Activated naive CD4-positive, alpha-beta T cell treated with anti-CD3 and anti-CD28 coated beads for 36 hours (primary cell): ENCODE results near the gene UBE2I. TPM values are rescaled to one million over a fixed set of nuclear protein-coding genes. Genes with fewer than 3 reads are reported as not detected.

Experiments
- CTCF ChIA-PET: fragments of 350-600 bp; sonication (Branson Sonifier 250); formaldehyde crosslinking; loops from one replicate; lab custom pipeline; 2021; ENCODE audit warnings: antibody characterized with exemption; lab: Charles Lee
- DNase-seq: peaks from one replicate; pipeline ENCODE4 v3.0.0-alpha.2; 2020
- H3K27ac Mint-ChIP-seq: one replicate; pipeline ENCODE4 v1.8.0; 2021; ENCODE audit warnings: mild to moderate bottlenecking, mixed read lengths
- H3K27me3 Mint-ChIP-seq: one replicate; pipeline ENCODE4 v1.8.0; 2021; ENCODE audit warnings: low read depth, mixed read lengths
- H3K36me3 Mint-ChIP-seq: one replicate; pipeline ENCODE4 v1.8.0; 2021; ENCODE audit warnings: low read depth, mixed read lengths
- H3K4me1 Mint-ChIP-seq: one replicate; pipeline ENCODE4 v1.8.0; 2021; ENCODE audit warnings: low read depth, mixed read lengths
- H3K4me3 Mint-ChIP-seq: one replicate; pipeline ENCODE4 v1.8.0; 2021; ENCODE audit warnings: mild to moderate bottlenecking, moderate library complexity, mixed read lengths
- H3K9me3 Mint-ChIP-seq: one replicate; pipeline ENCODE4 v1.8.0; 2021; ENCODE audit warnings: mixed read lengths
- intact Hi-C: fragments of 100-400 bp; cut with micrococcal nuclease; formaldehyde crosslinking; loops from one replicate; pipeline ENCODE4 v1.15.1; 2023
- total RNA-seq, 2 experiments: library from RNA; stranded (reverse); gene quantifications; one replicate each; pipeline ENCODE4 v1.2.3, GENCODE V29; 2021

Gene UBE2I
- total RNA-seq, 2 experiments from 2014 or later: 273 to 297 TPM

- CTCF ChIA-PET: interaction anchor here (1.3 kb wide), 1 partner anchor 11 kb away, joined by 4 read pairs; no protein-coding TSS in a partner anchor
- Mint-ChIP-seq H3K4me3 (no peak overlapping the region), H3K27me3 (no peaks in the 10 kb centered on the region), H3K36me3 (peaks cover 44% of the 10 kb centered on the region), H3K9me3 (no peaks in the 10 kb centered on the region), H3K4me1 (peaks cover 31% of the 10 kb centered on the region), H3K27ac (no peak overlapping the region)
- DNase-seq: no peak
- intact Hi-C loops: loop anchor here (5.0 kb wide), 1 partner anchor 845 kb away; the partner anchor contains the start of gene TRAF7
These were observed 3.0 kb downstream of the UBE2I start for GRCh38 chr16:1312467-1312816.

- peaks cover 48% of the 10 kb centered on the region for H3K36me3 Mint-ChIP-seq
- H3K27ac Mint-ChIP-seq: no peak overlapping the region
- peak overlapping the region; percentile 32 for H3K4me3 Mint-ChIP-seq
- H3K27me3 Mint-ChIP-seq: no peaks in the 10 kb centered on the region
- peaks cover 31% of the 10 kb centered on the region for H3K4me1 Mint-ChIP-seq
- DNase-seq: no peak
- CTCF ChIA-PET: interaction anchor here (0.9 to 1.3 kb wide), 2 partner anchors 12 to 17 kb away, joined by 3 to 4 read pairs; no protein-coding TSS in a partner anchor
- H3K9me3 Mint-ChIP-seq: no peaks in the 10 kb centered on the region
- intact Hi-C loops: loop anchor here (5.0 kb wide), 1 partner anchor 844 kb away; the partner anchor contains the start of gene TRAF7
These were observed 3.5 kb downstream of the UBE2I start for GRCh38 chr16:1312903-1313302.

GRCh38 chr16:1313721-1314369, 4.4 kb downstream of the UBE2I start:
- CTCF ChIA-PET: interaction anchor here (1.3 kb wide), 1 partner anchor 13 kb away, joined by 4 read pairs; no protein-coding TSS in a partner anchor
- H3K27me3 Mint-ChIP-seq: no peaks in the 10 kb centered on the region
- peaks cover 56% of the 10 kb centered on the region for H3K36me3 Mint-ChIP-seq
- intact Hi-C loops: loop anchor here (5.0 kb wide), 1 partner anchor 843 kb away; the partner anchor contains the start of gene TRAF7
- H3K27ac Mint-ChIP-seq: no peak overlapping the region
- H3K9me3 Mint-ChIP-seq: no peaks in the 10 kb centered on the region
- peaks cover 27% of the 10 kb centered on the region for H3K4me1 Mint-ChIP-seq
- no peak for DNase-seq
- no peak overlapping the region for H3K4me3 Mint-ChIP-seq

GRCh38 chr16:1314399-1315068, 5.1 kb downstream of the UBE2I start:
- Mint-ChIP-seq H3K4me1 (peaks cover 27% of the 10 kb centered on the region), H3K9me3 (no peaks in the 10 kb centered on the region), H3K27me3 (no peaks in the 10 kb centered on the region), H3K36me3 (peaks cover 59% of the 10 kb centered on the region), H3K4me3 (no peak overlapping the region), H3K27ac (no peak overlapping the region)
- DNase-seq: no peak
- intact Hi-C loops: loop anchor here (5.0 kb wide), 1 partner anchor 843 kb away; the partner anchor contains the start of gene TRAF7
- CTCF ChIA-PET: no interaction called here

- CTCF ChIA-PET: interaction anchor here (1.4 kb wide), 1 partner anchor 48 kb away, joined by 5 read pairs; no protein-coding TSS in a partner anchor
- peaks cover 24% of the 10 kb centered on the region for H3K4me1 Mint-ChIP-seq
- H3K36me3 Mint-ChIP-seq: peaks cover 62% of the 10 kb centered on the region
- H3K9me3 Mint-ChIP-seq: no peaks in the 10 kb centered on the region
- no peaks in the 10 kb centered on the region for H3K27me3 Mint-ChIP-seq
- intact Hi-C loops: no loop called here
- no peak overlapping the region for H3K27ac Mint-ChIP-seq
- H3K4me3 Mint-ChIP-seq: no peak overlapping the region
- DNase-seq: no peak
These were observed 5.9 kb downstream of the UBE2I start for GRCh38 chr16:1315081-1316032.

- Mint-ChIP-seq H3K4me3 (no peak overlapping the region), H3K4me1 (peaks cover 18% of the 10 kb centered on the region), H3K27ac (no peak overlapping the region), H3K9me3 (no peaks in the 10 kb centered on the region), H3K36me3 (peaks cover 57% of the 10 kb centered on the region), H3K27me3 (no peaks in the 10 kb centered on the region)
- no peak for DNase-seq
- intact Hi-C loops: no loop called here
- CTCF ChIA-PET: interaction anchor here (1.4 kb wide), 1 partner anchor 47 kb away, joined by 5 read pairs; no protein-coding TSS in a partner anchor
These were observed 6.6 kb downstream of the UBE2I start for GRCh38 chr16:1316033-1316405.

- no peaks in the 10 kb centered on the region for H3K27me3 Mint-ChIP-seq
- H3K4me3 Mint-ChIP-seq: no peak overlapping the region
- intact Hi-C loops: no loop called here
- peaks cover 6% of the 10 kb centered on the region for H3K4me1 Mint-ChIP-seq
- CTCF ChIA-PET: no interaction called here
- peaks cover 56% of the 10 kb centered on the region for H3K36me3 Mint-ChIP-seq
- H3K27ac Mint-ChIP-seq: no peak overlapping the region
- H3K9me3 Mint-ChIP-seq: no peaks in the 10 kb centered on the region
- DNase-seq: no peak
These were observed 8.2 kb downstream of the UBE2I start for GRCh38 chr16:1317479-1318267.

GRCh38 chr16:1318268-1318545, 8.8 kb downstream of the UBE2I start:
- CTCF ChIA-PET: no interaction called here
- intact Hi-C loops: no loop called here
- Mint-ChIP-seq H3K4me1 (peaks cover under 1% of the 10 kb centered on the region), H3K36me3 (peaks cover 55% of the 10 kb centered on the region), H3K27ac (no peak overlapping the region), H3K27me3 (no peaks in the 10 kb centered on the region), H3K4me3 (no peak overlapping the region), H3K9me3 (no peaks in the 10 kb centered on the region)
- no peak for DNase-seq

GRCh38 chr16:1319041-1319440, 9.6 kb downstream of the UBE2I start:
- H3K27ac Mint-ChIP-seq: no peak overlapping the region
- no peaks in the 10 kb centered on the region for H3K9me3 Mint-ChIP-seq
- H3K27me3 Mint-ChIP-seq: no peaks in the 10 kb centered on the region
- CTCF ChIA-PET: no interaction called here
- intact Hi-C loops: no loop called here
- H3K4me1 Mint-ChIP-seq: no peaks in the 10 kb centered on the region
- peaks cover 59% of the 10 kb centered on the region for H3K36me3 Mint-ChIP-seq
- H3K4me3 Mint-ChIP-seq: no peak overlapping the region
- no peak for DNase-seq

- H3K36me3 Mint-ChIP-seq: peaks cover 52% of the 10 kb centered on the region
- no peak overlapping the region for H3K27ac Mint-ChIP-seq
- no peak overlapping the region for H3K4me3 Mint-ChIP-seq
- CTCF ChIA-PET: no interaction called here
- intact Hi-C loops: no loop called here
- H3K9me3 Mint-ChIP-seq: no peaks in the 10 kb centered on the region
- DNase-seq: no peak
- H3K27me3 Mint-ChIP-seq: no peaks in the 10 kb centered on the region
- H3K4me1 Mint-ChIP-seq: no peaks in the 10 kb centered on the region
These were observed 10.7 kb downstream of the UBE2I start for GRCh38 chr16:1320097-1320496.

GRCh38 chr16:1320658-1321240, 11.3 kb downstream of the UBE2I start:
- Mint-ChIP-seq H3K9me3 (no peaks in the 10 kb centered on the region), H3K4me3 (no peak overlapping the region), H3K27me3 (no peaks in the 10 kb centered on the region), H3K36me3 (peaks cover 49% of the 10 kb centered on the region), H3K27ac (no peak overlapping the region), H3K4me1 (no peaks in the 10 kb centered on the region)
- CTCF ChIA-PET: no interaction called here
- DNase-seq: no peak
- intact Hi-C loops: no loop called here
